ENCODE data around the gene RAB29.

DNA sequence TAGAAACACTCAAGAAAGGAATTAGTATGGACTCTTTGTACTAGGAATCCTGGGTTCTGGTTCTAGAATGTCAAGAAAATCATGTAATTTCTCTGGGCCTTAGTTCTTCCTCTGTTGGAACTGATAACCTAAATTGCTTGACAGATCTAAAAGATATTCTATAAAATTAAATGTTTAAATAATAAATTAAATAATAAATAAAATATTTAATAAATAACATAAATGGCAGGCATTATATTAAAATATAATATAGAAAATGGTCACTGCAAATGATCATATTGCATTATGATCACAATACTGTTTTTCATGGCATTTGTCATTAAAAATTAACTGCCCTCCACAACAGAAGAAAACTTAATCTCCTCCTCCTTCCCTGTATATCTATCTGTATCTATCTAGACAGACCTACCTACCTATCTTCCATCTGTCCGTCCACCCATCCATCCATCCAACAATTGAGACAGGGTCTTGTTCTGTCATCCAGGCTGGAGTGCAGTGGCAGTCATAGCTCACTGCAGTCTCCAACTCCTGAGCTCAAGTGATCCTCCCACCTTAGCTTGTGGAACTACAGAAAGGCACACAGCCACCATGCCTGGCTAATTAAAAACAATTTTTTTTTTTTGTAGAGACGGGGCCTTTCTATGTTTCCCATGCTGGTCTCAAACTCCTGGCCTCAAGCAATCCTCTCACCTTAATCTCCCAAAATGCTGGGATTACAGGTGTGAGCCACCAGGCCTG is 41.7 kb downstream of the RAB29 start:
- no peak for TF ChIP-seq POLR2AphosphoS5 (IDR thresholded peaks at IDR 0.05; ENCODE audit: low read depth, low read length)
- no peak for TF ChIP-seq FOXP2 (optimal IDR thresholded peaks at IDR 0.05; ENCODE audit: borderline replicate concordance, extremely low read depth, extremely low read length, insufficient read depth)
- TF ChIP-seq SIN3A (IDR thresholded peaks at IDR 0.05; ENCODE audit: borderline replicate concordance, insufficient read depth, low read length) = no peak
